Gastrocnemius medialis (tissue), 4 donors: ENCODE measurements around the gene ARHGAP22. TPM values are rescaled to one million over a fixed set of nuclear protein-coding genes. Genes with fewer than 3 reads are reported as not detected.

Experiments
- ATAC-seq, 2 donors: fragments of 150-250 bp; one replicate each; pipeline ENCODE4 v1.9.1; 2016
- DNase-seq, 2 donors: peaks; one replicate each; pipeline ENCODE4 v3.0.0-alpha.2; 2019
- H3K27ac ChIP-seq, 4 donors: fragments of 200-600 bp; sonication (generic); 1 replicate in 1 of 4; 2 replicates in 3 of 4; pipeline ENCODE4 v1.5.1; 2016 to 2018; ENCODE audit warnings: mild to moderate bottlenecking in 2 of 4, moderate library complexity in 1 of 4
- H3K27me3 ChIP-seq, 3 donors: fragments of 200-600 bp; sonication (generic) in 2 of 3; 1 replicate in 1 of 3; 2 replicates in 2 of 3; pipeline versions ENCODE4 v1.5.1 to v1.6.0; 2016 to 2019; ENCODE audit warnings: mild to moderate bottlenecking in 1 of 3, moderate library complexity in 1 of 3
- H3K36me3 ChIP-seq, 2 donors: fragments of 200-600 bp; sonication (generic) in 1 of 2; one replicate each; pipeline ENCODE4 v1.5.1; 2017 to 2018
- H3K4me1 ChIP-seq, 2 donors: fragments of 200-600 bp; sonication (generic) in 1 of 2; one replicate each; pipeline ENCODE4 v1.5.1; 2016 to 2017; ENCODE audit warnings: mild to moderate bottlenecking in 2 of 2
- H3K4me3 ChIP-seq, 4 donors: fragments of 200-600 bp; sonication (generic) in 3 of 4; 1 replicate in 1 of 4; 2 replicates in 3 of 4; pipeline ENCODE4 v1.5.1; 2016 to 2019; ENCODE audit warnings: mild to moderate bottlenecking in 2 of 4
- H3K9me3 ChIP-seq, 3 donors: fragments of 200-600 bp; sonication (generic) in 2 of 3; 1 replicate in 1 of 3; 2 replicates in 2 of 3; pipeline ENCODE4 v1.5.1; 2016 to 2019
- CTCF ChIP-seq, 5 experiments: fragments of 450-650 bp in 3 of 5; fragments of 200-600 bp in 2 of 5; sonication (generic) in 2 of 5; IDR thresholded peaks in 4 of 5; conservative IDR thresholded peaks in 1 of 5; 1 replicate in 4 of 5; 2 replicates in 1 of 5; pipeline ENCODE4 v1.5.1; 2016 to 2019; ENCODE audit warnings: antibody characterized with exemption in 5 of 5, mild to moderate bottlenecking in 3 of 5, moderate library complexity in 3 of 5
- POLR2A ChIP-seq, 2 donors: fragments of 450-650 bp; IDR thresholded peaks; one replicate each; pipeline ENCODE4 v1.6.1; 2017; ENCODE audit warnings: antibody characterized with exemption in 2 of 2, mild to moderate bottlenecking in 2 of 2, moderate library complexity in 2 of 2
- in situ Hi-C, 4 donors: fragments of 200-750 bp; cut with MboI; loops; one replicate each; pipeline versions ENCODE4 v1.15.0 to v1.8.0; 2017; ENCODE audit warnings: low sequenced_read_pairs in 4 of 4
- intact Hi-C: fragments of 100-400 bp; cut with DNase I; formaldehyde crosslinking; loops from one replicate; pipeline ENCODE4 v1.15.1; 2023; ENCODE audit warnings: low total_unique reads
- total RNA-seq, 4 donors: library from RNA; depleted of rRNA; stranded (reverse); fragments of >200 nt; gene quantifications; one replicate each; pipeline versions ENCODE4 v1.1.0 to v1.2.3, GENCODE V29; 2016

ARHGAP22 gene
- total RNA-seq, 4 donors from 2014 or later = 0.69 to 0.92 (median 0.72) TPM; not detected in 1

GRCh38 chr10:48541144-48541795, 63.6 kb downstream of the ARHGAP22 start:
- Histone ChIP-seq H3K27me3 (no peaks in the 10 kb centered on the region), H3K27ac (no peak overlapping the region), H3K36me3 (no peaks in the 10 kb centered on the region), H3K4me1 (no peaks in the 10 kb centered on the region), H3K9me3 (no peaks in the 10 kb centered on the region), H3K4me3 (no peak overlapping the region)
- DNase-seq (no peak), ATAC-seq (no peak)
- intact Hi-C loops = no loop called here
- TF ChIP-seq CTCF (IDR thresholded peaks at IDR 0.05 in 4 of 5, conservative IDR thresholded peaks at IDR 0.05 in 1 of 5) (no peak), POLR2A (IDR thresholded peaks at IDR 0.05) (no peak)
- in situ Hi-C loops = loop anchor here in 2 of 4 donors (25.0 kb wide), 1 partner anchor 179 kb away; no protein-coding TSS in a partner anchor

- no peak overlapping the region for H3K4me3 ChIP-seq
- no peaks in the 10 kb centered on the region for H3K36me3 ChIP-seq
- in situ Hi-C loops = loop anchor here in 2 of 4 donors (25.0 kb wide), 1 partner anchor 176 kb away; no protein-coding TSS in a partner anchor
- H3K9me3 ChIP-seq = no peaks in the 10 kb centered on the region
- DNase-seq (no peak), ATAC-seq (no peak)
- TF ChIP-seq CTCF (IDR thresholded peaks at IDR 0.05 in 4 of 5, conservative IDR thresholded peaks at IDR 0.05 in 1 of 5) (no peak), POLR2A (IDR thresholded peaks at IDR 0.05) (no peak)
- intact Hi-C loops = no loop called here
- H3K4me1 ChIP-seq = no peaks in the 10 kb centered on the region
- no peak overlapping the region for H3K27ac ChIP-seq
- no peaks in the 10 kb centered on the region for H3K27me3 ChIP-seq
These were observed 66.3 kb downstream of the ARHGAP22 start for GRCh38 chr10:48538611-48539010.

- no peak for DNase-seq
- ATAC-seq = no peak
- TF ChIP-seq CTCF (IDR thresholded peaks at IDR 0.05 in 4 of 5, conservative IDR thresholded peaks at IDR 0.05 in 1 of 5) = no peak
- no peak for TF ChIP-seq POLR2A (IDR thresholded peaks at IDR 0.05)
- intact Hi-C loops = no loop called here
- H3K27ac ChIP-seq = no peak overlapping the region
- no peak overlapping the region for H3K4me3 ChIP-seq
- H3K4me1 ChIP-seq = no peaks in the 10 kb centered on the region
- in situ Hi-C loops = loop anchor here in 2 of 4 donors (25.0 kb wide), 1 partner anchor 175 kb away; no protein-coding TSS in a partner anchor
- H3K36me3 ChIP-seq = no peaks in the 10 kb centered on the region
- H3K9me3 ChIP-seq = no peaks in the 10 kb centered on the region
- no peaks in the 10 kb centered on the region for H3K27me3 ChIP-seq
These were observed 67.7 kb downstream of the ARHGAP22 start for GRCh38 chr10:48536916-48537890.

GRCh38 chr10:48536156-48536500, 68.7 kb downstream of the ARHGAP22 start:
- TF ChIP-seq POLR2A (IDR thresholded peaks at IDR 0.05) = no peak
- intact Hi-C loops = no loop called here
- Histone ChIP-seq H3K27ac (no peak overlapping the region), H3K36me3 (no peaks in the 10 kb centered on the region), H3K4me1 (no peaks in the 10 kb centered on the region), H3K4me3 (no peak overlapping the region), H3K27me3 (no peaks in the 10 kb centered on the region), H3K9me3 (no peaks in the 10 kb centered on the region)
- DNase-seq = no peak
- no peak for ATAC-seq
- in situ Hi-C loops = loop anchor here in 2 of 4 donors (25.0 kb wide), 1 partner anchor 174 kb away; no protein-coding TSS in a partner anchor
